Erythroblast (primary cell): ENCODE data around the gene C10orf53.

Source experiments
- GATA1 ChIP-seq: IDR thresholded peaks from 2 replicates; pipeline ENCODE4 v1.6.1; 2011; ENCODE audit warnings: low read depth, mild to moderate bottlenecking, control low read depth, low read length, moderate library complexity
- POLR2A ChIP-seq: IDR thresholded peaks from 2 replicates; pipeline ENCODE4 v1.6.1; 2011; ENCODE audit warnings: mild to moderate bottlenecking, low read length

DNA sequence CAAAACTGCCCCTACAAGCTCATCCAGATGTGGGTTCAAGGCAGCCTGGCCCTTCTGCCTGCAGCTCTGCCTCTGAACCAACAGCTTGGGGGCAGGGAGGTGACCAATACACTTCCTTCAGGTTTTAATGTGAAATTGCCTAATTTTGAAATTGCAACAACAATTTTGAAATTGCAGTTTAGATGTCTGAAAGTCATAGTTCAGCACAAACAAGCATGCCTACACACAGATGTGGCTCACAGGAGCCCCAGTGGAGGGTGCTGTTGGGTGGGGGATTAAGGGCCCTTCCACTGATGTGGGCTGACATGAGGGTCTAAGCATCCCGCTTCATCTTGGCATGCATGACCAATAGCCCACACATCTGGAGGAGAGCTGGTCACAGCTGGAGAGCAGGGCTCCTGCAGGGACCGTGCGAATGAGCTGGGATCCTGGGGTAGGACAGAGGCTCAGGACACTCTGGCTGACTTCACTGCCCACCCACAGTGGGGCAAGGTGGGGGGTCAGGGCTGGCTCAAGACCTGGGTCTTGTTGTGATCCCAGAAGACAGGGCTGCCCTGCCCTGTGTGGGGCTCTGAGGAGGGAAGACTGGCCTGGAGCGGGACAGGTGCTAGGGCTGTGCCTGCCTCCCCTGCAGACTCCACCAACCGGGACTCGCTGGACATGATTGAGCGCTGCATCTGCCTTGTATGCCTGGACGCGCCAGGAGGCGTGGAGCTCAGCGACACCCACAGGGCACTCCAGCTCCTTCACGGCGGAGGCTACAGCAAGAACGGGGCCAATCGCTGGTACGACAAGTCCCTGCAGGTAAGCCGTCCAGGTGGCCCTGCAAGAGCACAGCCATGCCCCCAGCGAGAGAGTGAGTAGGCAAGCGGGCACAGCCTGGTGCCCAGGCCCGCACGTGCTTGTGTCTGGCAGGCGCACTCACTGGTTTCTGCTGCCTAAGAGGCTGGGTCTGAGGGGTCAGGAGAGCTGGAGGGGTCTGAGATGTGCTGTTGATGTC, 33.3 kb upstream of the C10orf53 start:
- TF ChIP-seq POLR2A (no peak), GATA1 (no peak)
